HepG2 (cell line): ENCODE results near the gene INTS4. TPM values are rescaled to one million over a fixed set of nuclear protein-coding genes. Genes with fewer than 3 reads are reported as not detected.

Experiments
- KMT2B ChIP-seq: IDR thresholded peaks from 2 replicates; pipeline ENCODE4 v1.6.1; 2016; ENCODE audit warnings: missing genetic modification reagents, missing compliant biosample characterization
- SNAPC2 ChIP-seq: sonication (generic); formaldehyde crosslinking; IDR thresholded peaks from 2 replicates; pipeline ENCODE4 v1.8.1; 2022; ENCODE audit warnings: mild to moderate bottlenecking, missing genetic modification reagents
- SOX6 ChIP-seq, 2 experiments: fragments of 450-650 bp in 1 of 2; sonication (generic) in 1 of 2; formaldehyde crosslinking in 1 of 2; IDR thresholded peaks; 2 replicates each; pipeline versions ENCODE4 v1.4.0 to v1.6.1; 2017 to 2020; ENCODE audit warnings: antibody characterized with exemption in 1 of 2, mild to moderate bottlenecking in 1 of 2, missing genetic modification reagents in 1 of 2
- ZNF350 ChIP-seq: sonication (generic); formaldehyde crosslinking; IDR thresholded peaks from 2 replicates; pipeline ENCODE4 v1.4.0; 2020; ENCODE audit warnings: mild to moderate bottlenecking, low read depth, missing genetic modification reagents, borderline replicate concordance
- polyA plus RNA-seq, 8 experiments: library from polyadenylated mRNA; depleted of rRNA in 3 of 8; stranded (reverse) in 7 of 8; unstranded in 1 of 8; fragments of >200 nt; fragmentation: Illumina TruSeq in 4 of 8; extraction: Trizol in 4 of 8; gene quantifications; 2 replicates each; pipeline versions ENCODE4 v1.2.1 to v1.2.3, GENCODE V29; 2011 to 2016; ENCODE audit warnings: low read depth in 4 of 8, missing spikeins in 1 of 8, mixed read lengths in 1 of 8; ENCODE audit not compliant: insufficient read depth in 1 of 8
- total RNA-seq, 5 experiments: library from RNA; depleted of rRNA; stranded (reverse); fragments of >200 nt; fragmentation: Illumina TruSeq; extraction: Trizol; gene quantifications; 2 replicates each; pipeline ENCODE4 v1.2.3, GENCODE V29; 2016; ENCODE audit warnings: low read depth in 1 of 5
- TF ChIP-seq, protein P1 (sequence below): sonication (generic); formaldehyde crosslinking; IDR thresholded peaks from 2 replicates; pipeline ENCODE4 v1.4.0; 2020; ENCODE audit warnings: mild to moderate bottlenecking, missing genetic modification reagents
- TF ChIP-seq, protein P2 (sequence below): sonication (generic); formaldehyde crosslinking; IDR thresholded peaks from 2 replicates; pipeline ENCODE4 v1.5.0; 2020; ENCODE audit warnings: mild to moderate bottlenecking, missing genetic modification reagents
- TF ChIP-seq, protein P3 (sequence below): sonication (generic); formaldehyde crosslinking; IDR thresholded peaks from 2 replicates; pipeline ENCODE4 v1.8.1; 2022; ENCODE audit warnings: low read depth, mild to moderate bottlenecking, missing genetic modification reagents
- TF ChIP-seq, protein P4 (sequence below): sonication (generic); formaldehyde crosslinking; IDR thresholded peaks from 2 replicates; pipeline ENCODE4 v1.9.0; 2022; ENCODE audit warnings: missing genetic modification reagents, mild to moderate bottlenecking, borderline replicate concordance
- TF ChIP-seq, protein P5 (sequence below): sonication (generic); formaldehyde crosslinking; conservative IDR thresholded peaks from 2 replicates; pipeline ENCODE4 v1.8.0; 2022; ENCODE audit warnings: mild to moderate bottlenecking, moderate library complexity, missing genetic modification reagents
- TF ChIP-seq, protein P6 (sequence below): sonication (generic); formaldehyde crosslinking; IDR thresholded peaks from 2 replicates; pipeline ENCODE4 v1.4.0; 2020; ENCODE audit warnings: missing genetic modification reagents, borderline replicate concordance

INTS4 gene
- total and polyA plus RNA-seq, 2 of the 13 experiments (the other 11 are each of a cell fraction or from before 2014, with no cell fraction given), result 37.3 to 44.8 TPM

DNA sequence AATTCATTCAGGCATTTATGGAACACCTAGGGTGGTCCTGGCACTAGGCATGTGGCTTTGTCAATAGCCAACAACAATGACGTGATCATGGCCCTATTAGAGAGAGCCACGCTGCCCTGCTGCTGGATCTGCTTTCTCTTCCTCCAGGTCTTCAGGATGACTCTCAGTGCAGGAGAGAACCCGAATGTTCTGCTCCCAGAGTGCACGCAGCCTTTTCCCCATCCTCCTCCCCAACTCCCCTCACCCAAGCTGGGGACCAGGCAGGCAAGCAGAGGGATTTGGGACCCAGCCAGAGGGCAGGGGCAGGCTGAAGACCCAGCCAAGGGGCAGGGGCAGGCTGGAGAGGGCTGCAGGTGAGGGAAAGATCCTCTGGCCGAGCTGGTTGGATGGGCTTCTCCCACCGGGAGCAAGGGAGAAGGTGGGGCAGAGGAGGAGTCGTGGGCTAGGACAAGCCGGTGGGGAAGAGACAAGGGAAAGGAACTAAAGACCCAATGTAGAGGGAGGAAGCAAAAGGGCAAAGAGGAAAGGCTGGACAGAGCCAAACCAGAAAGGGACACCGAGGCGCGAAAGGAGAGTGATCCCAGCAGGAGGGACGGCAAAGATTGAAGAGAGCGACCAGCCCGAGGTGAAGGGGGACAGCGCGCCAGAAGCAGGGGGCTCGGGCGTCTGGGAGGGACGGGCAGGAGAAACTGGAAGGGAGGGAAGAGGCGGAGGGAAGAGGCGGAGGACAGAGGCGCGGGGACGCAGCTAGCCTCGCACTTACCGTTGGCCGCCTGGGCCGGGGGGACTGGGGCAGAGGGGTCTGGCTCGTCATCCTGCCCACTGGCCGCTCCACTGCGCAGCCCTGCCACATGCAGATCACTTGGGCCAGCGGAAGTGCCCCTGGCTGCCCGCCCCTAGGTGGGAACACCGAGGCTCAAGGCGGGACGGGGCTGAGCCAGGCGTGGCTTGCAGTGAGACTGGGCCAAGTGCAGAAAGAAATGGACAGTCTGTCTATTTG lies 28.2 kb upstream of the INTS4 start, which contains the start of gene KCTD14 (continued):
- TF ChIP-seq, protein P1, sequence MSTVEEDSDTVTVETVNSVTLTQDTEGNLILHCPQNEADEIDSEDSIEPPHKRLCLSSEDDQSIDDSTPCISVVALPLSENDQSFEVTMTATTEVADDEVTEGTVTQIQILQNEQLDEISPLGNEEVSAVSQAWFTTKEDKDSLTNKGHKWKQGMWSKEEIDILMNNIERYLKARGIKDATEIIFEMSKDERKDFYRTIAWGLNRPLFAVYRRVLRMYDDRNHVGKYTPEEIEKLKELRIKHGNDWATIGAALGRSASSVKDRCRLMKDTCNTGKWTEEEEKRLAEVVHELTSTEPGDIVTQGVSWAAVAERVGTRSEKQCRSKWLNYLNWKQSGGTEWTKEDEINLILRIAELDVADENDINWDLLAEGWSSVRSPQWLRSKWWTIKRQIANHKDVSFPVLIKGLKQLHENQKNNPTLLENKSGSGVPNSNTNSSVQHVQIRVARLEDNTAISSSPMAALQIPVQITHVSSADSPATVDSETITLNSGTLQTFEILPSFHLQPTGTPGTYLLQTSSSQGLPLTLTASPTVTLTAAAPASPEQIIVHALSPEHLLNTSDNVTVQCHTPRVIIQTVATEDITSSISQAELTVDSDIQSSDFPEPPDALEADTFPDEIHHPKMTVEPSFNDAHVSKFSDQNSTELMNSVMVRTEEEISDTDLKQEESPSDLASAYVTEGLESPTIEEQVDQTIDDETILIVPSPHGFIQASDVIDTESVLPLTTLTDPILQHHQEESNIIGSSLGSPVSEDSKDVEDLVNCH (CRISPR knock-in tag), result 0 out of 2 replicates have a peak, but pooled peaks have one; percentile 72
- TF ChIP-seq, protein P2, sequence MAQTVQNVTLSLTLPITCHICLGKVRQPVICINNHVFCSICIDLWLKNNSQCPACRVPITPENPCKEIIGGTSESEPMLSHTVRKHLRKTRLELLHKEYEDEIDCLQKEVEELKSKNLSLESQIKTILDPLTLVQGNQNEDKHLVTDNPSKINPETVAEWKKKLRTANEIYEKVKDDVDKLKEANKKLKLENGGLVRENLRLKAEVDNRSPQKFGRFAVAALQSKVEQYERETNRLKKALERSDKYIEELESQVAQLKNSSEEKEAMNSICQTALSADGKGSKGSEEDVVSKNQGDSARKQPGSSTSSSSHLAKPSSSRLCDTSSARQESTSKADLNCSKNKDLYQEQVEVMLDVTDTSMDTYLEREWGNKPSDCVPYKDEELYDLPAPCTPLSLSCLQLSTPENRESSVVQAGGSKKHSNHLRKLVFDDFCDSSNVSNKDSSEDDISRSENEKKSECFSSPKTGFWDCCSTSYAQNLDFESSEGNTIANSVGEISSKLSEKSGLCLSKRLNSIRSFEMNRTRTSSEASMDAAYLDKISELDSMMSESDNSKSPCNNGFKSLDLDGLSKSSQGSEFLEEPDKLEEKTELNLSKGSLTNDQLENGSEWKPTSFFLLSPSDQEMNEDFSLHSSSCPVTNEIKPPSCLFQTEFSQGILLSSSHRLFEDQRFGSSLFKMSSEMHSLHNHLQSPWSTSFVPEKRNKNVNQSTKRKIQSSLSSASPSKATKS (CRISPR knock-in tag), result no peak
- TF ChIP-seq ZNF350 (CRISPR knock-in tag), result peak; percentile 85
- TF ChIP-seq, protein P3, sequence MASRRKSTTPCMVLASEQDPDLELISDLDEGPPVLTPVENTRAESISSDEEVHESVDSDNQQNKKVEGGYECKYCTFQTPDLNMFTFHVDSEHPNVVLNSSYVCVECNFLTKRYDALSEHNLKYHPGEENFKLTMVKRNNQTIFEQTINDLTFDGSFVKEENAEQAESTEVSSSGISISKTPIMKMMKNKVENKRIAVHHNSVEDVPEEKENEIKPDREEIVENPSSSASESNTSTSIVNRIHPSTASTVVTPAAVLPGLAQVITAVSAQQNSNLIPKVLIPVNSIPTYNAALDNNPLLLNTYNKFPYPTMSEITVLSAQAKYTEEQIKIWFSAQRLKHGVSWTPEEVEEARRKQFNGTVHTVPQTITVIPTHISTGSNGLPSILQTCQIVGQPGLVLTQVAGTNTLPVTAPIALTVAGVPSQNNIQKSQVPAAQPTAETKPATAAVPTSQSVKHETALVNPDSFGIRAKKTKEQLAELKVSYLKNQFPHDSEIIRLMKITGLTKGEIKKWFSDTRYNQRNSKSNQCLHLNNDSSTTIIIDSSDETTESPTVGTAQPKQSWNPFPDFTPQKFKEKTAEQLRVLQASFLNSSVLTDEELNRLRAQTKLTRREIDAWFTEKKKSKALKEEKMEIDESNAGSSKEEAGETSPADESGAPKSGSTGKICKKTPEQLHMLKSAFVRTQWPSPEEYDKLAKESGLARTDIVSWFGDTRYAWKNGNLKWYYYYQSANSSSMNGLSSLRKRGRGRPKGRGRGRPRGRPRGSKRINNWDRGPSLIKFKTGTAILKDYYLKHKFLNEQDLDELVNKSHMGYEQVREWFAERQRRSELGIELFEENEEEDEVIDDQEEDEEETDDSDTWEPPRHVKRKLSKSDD, result peak; percentile 61; the same call in 1 of the 2 replicates
- no peak for TF ChIP-seq SOX6 (IDR thresholded peaks at IDR 0.05)
- no peak; the same call in 1 of the 2 replicates for TF ChIP-seq SOX6 (CRISPR knock-in tag; IDR thresholded peaks at IDR 0.05)
- no peak for TF ChIP-seq SNAPC2 (CRISPR knock-in tag)
- TF ChIP-seq, protein P4, sequence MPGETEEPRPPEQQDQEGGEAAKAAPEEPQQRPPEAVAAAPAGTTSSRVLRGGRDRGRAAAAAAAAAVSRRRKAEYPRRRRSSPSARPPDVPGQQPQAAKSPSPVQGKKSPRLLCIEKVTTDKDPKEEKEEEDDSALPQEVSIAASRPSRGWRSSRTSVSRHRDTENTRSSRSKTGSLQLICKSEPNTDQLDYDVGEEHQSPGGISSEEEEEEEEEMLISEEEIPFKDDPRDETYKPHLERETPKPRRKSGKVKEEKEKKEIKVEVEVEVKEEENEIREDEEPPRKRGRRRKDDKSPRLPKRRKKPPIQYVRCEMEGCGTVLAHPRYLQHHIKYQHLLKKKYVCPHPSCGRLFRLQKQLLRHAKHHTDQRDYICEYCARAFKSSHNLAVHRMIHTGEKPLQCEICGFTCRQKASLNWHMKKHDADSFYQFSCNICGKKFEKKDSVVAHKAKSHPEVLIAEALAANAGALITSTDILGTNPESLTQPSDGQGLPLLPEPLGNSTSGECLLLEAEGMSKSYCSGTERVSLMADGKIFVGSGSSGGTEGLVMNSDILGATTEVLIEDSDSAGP (CRISPR knock-in tag), result peak; percentile 81; the same call in 1 of the 2 replicates
- TF ChIP-seq, protein P5, sequence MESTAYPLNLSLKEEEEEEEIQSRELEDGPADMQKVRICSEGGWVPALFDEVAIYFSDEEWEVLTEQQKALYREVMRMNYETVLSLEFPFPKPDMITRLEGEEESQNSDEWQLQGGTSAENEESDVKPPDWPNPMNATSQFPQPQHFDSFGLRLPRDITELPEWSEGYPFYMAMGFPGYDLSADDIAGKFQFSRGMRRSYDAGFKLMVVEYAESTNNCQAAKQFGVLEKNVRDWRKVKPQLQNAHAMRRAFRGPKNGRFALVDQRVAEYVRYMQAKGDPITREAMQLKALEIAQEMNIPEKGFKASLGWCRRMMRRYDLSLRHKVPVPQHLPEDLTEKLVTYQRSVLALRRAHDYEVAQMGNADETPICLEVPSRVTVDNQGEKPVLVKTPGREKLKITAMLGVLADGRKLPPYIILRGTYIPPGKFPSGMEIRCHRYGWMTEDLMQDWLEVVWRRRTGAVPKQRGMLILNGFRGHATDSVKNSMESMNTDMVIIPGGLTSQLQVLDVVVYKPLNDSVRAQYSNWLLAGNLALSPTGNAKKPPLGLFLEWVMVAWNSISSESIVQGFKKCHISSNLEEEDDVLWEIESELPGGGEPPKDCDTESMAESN, result no peak
- TF ChIP-seq, protein P6, sequence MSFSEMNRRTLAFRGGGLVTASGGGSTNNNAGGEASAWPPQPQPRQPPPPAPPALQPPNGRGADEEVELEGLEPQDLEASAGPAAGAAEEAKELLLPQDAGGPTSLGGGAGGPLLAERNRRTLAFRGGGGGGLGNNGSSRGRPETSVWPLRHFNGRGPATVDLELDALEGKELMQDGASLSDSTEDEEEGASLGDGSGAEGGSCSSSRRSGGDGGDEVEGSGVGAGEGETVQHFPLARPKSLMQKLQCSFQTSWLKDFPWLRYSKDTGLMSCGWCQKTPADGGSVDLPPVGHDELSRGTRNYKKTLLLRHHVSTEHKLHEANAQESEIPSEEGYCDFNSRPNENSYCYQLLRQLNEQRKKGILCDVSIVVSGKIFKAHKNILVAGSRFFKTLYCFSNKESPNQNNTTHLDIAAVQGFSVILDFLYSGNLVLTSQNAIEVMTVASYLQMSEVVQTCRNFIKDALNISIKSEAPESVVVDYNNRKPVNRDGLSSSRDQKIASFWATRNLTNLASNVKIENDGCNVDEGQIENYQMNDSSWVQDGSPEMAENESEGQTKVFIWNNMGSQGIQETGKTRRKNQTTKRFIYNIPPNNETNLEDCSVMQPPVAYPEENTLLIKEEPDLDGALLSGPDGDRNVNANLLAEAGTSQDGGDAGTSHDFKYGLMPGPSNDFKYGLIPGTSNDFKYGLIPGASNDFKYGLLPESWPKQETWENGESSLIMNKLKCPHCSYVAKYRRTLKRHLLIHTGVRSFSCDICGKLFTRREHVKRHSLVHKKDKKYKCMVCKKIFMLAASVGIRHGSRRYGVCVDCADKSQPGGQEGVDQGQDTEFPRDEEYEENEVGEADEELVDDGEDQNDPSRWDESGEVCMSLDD (CRISPR knock-in tag), result no peak
- peak; percentile 62; the same call in 1 of the 2 replicates for TF ChIP-seq KMT2B (CRISPR knock-in tag)
